ENCODE measurements around the gene AP1S3. TPM values are rescaled to one million over a fixed set of nuclear protein-coding genes. Genes with fewer than 3 reads are reported as not detected.
"Not testable (repeated sequence)": the region's sequence is repeated elsewhere in the genome, so short reads cannot be mapped to it uniquely, and the experiment has no call there.

AP1S3 gene
- polyA plus RNA-seq, 4 donors, result 10.5 to 16.5 (median 12.7) TPM

- no peak for DNase-seq (ENCODE audit: low read depth in 4 of 4, low spot score in 3 of 4)
These were observed 25.6 kb downstream of the AP1S3 start for GRCh38 chr2:223811757-223812156.

GRCh38 chr2:223805008-223805407 is 32.4 kb downstream of the AP1S3 start:
- DNase-seq (ENCODE audit: low read depth in 4 of 4, low spot score in 3 of 4), result no peak

GRCh38 chr2:223801736-223802135 is 35.6 kb downstream of the AP1S3 start:
- no peak for DNase-seq (ENCODE audit: low read depth in 4 of 4, low spot score in 3 of 4)

- no peak for DNase-seq (ENCODE audit: low read depth in 4 of 4, low spot score in 3 of 4)
These were observed 36.5 kb downstream of the AP1S3 start for GRCh38 chr2:223800908-223801307.

- DNase-seq (ENCODE audit: low read depth in 4 of 4, low spot score in 3 of 4), result peak in 1 of 4 donors; percentile 35
These were observed 39.3 kb downstream of the AP1S3 start for GRCh38 chr2:223797811-223798721.

- DNase-seq (ENCODE audit: low read depth in 4 of 4, low spot score in 3 of 4), result no peak
These were observed 40.3 kb downstream of the AP1S3 start for GRCh38 chr2:223797037-223797436.

GRCh38 chr2:223789423-223789822 is 48.0 kb downstream of the AP1S3 start:
- DNase-seq (ENCODE audit: low read depth in 4 of 4, low spot score in 3 of 4), result no peak

- no peak for DNase-seq (ENCODE audit: low read depth in 4 of 4, low spot score in 3 of 4)
These were observed 48.6 kb downstream of the AP1S3 start for GRCh38 chr2:223788826-223789225.

GRCh38 chr2:223788106-223788505 is 49.3 kb downstream of the AP1S3 start:
- not testable (repeated sequence) for DNase-seq (ENCODE audit: low read depth in 4 of 4, low spot score in 3 of 4)

GRCh38 chr2:223787358-223787757 is 50.0 kb downstream of the AP1S3 start:
- no peak for DNase-seq (ENCODE audit: low read depth in 4 of 4, low spot score in 3 of 4)

GRCh38 chr2:223786943-223787342 is 50.4 kb downstream of the AP1S3 start:
- DNase-seq (ENCODE audit: low read depth in 4 of 4, low spot score in 3 of 4), result no peak

- no peak for DNase-seq (ENCODE audit: low read depth in 4 of 4, low spot score in 3 of 4)
These were observed 51.1 kb downstream of the AP1S3 start for GRCh38 chr2:223786236-223786635.

- no peak for DNase-seq (ENCODE audit: low read depth in 4 of 4, low spot score in 3 of 4)
These were observed 53.1 kb downstream of the AP1S3 start for GRCh38 chr2:223784221-223784772.

- DNase-seq (ENCODE audit: low read depth in 4 of 4, low spot score in 3 of 4), result no peak
These were observed 54.8 kb downstream of the AP1S3 start for GRCh38 chr2:223782629-223783028.

GRCh38 chr2:223781560-223781959 is 55.8 kb downstream of the AP1S3 start:
- no peak for DNase-seq (ENCODE audit: low read depth in 4 of 4, low spot score in 3 of 4)

GRCh38 chr2:223779877-223780276 is 57.5 kb downstream of the AP1S3 start:
- DNase-seq (ENCODE audit: low read depth in 4 of 4, low spot score in 3 of 4), result no peak

GRCh38 chr2:223774193-223774592 is 63.2 kb downstream of the AP1S3 start:
- no peak for DNase-seq (ENCODE audit: low read depth in 4 of 4, low spot score in 3 of 4)

- no peak for DNase-seq (ENCODE audit: low read depth in 4 of 4, low spot score in 3 of 4)
These were observed 65.0 kb downstream of the AP1S3 start for GRCh38 chr2:223772363-223772762.

- no peak for DNase-seq (ENCODE audit: low read depth in 4 of 4, low spot score in 3 of 4)
These were observed 65.9 kb downstream of the AP1S3 start for GRCh38 chr2:223771475-223771874.

GRCh38 chr2:223768179-223768578 is 69.2 kb downstream of the AP1S3 start:
- DNase-seq (ENCODE audit: low read depth in 4 of 4, low spot score in 3 of 4), result no peak

GRCh38 chr2:223767341-223767740 is 70.0 kb downstream of the AP1S3 start:
- no peak for DNase-seq (ENCODE audit: low read depth in 4 of 4, low spot score in 3 of 4)

GRCh38 chr2:223765221-223765785 is 72.1 kb downstream of the AP1S3 start:
- no peak for DNase-seq (ENCODE audit: low read depth in 4 of 4, low spot score in 3 of 4)
